Measurements from ENCODE around the gene RAB9B. TPM values are rescaled to one million over a fixed set of nuclear protein-coding genes. Genes with fewer than 3 reads are reported as not detected.

The RAB9B gene
- 1.1 and 3.2 TPM in 2 replicates for total RNA-seq

DNA sequence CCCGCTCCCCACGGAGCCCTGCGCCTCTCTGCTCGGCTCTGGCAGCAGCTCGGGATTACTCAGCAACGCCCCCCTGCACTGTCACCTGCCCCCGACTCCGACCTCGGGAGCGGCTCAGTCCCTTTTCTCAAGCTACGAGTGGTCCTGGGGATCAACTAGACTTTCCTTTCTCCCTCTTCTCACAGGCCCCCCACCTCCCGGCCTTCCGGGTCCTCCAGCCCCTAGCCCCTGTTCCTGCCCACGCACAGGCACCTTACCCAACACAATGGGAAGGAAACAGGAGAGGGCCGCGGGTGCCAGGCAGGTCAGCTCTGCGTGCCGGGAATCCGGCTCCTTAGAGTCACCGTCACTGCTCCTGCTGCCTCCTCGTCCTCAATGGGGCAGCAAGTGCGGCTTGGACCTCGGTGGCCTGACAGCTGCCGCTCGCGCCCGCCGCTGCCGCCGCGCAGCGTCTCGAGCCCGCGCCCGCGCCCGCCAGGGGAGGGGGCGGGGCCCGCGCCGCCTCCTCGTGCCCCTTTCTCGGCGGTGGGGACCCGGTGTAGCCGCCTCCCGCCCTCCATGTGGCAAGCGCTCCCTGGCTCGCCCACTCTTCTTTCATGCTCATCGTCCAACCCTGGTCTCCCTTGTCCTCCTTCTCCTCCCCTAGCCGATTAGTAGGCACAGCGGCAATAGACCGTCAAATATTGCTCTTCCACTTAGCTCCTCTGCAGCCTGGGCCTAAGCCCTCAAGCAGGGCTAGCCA, at the start of gene RAB9B:
Gene RAB9B (minus strand): TSS at position 455 of the 742 bp plus-strand sequence. CDS start 6,473 bp downstream, outside the sequence.

GRCh38 chrX:103776546-103776945, 55.5 kb downstream of the RAB9B start, which contains the start of gene PLP1:
Gene PLP1 (plus strand): TSS chrX:103776840. CDS start chrX:103776996, 156 bp downstream.

Other genes with a start within 250 kb of the RAB9B start
- 33.5 and 76.1 TPM in 2 replicates for gene TCEAL4, start 246.7 kb downstream of the RAB9B start, total RNA-seq
- gene TCEAL3, start 224.3 kb downstream of the RAB9B start, total RNA-seq, result 12.4 and 23.6 TPM in 2 replicates
- 17.4 and 31.4 TPM in 2 replicates for gene TCEAL1, start 203.3 kb downstream of the RAB9B start, total RNA-seq
- gene MORF4L2, start 145.6 kb downstream of the RAB9B start, total RNA-seq, result 766 and 1,110 TPM in 2 replicates
- not detected in 2 replicates for gene TMEM31, start 121.3 kb downstream of the RAB9B start, total RNA-seq
- under 0.01 and 0.22 TPM in 2 replicates for gene PLP1, start 55.4 kb downstream of the RAB9B start, total RNA-seq
- gene TMSB15B, start 130.4 kb upstream of the RAB9B start, total RNA-seq, result 4.9 and 6.1 TPM in 2 replicates
- gene H2BW1, start 181.5 kb upstream of the RAB9B start, total RNA-seq, result not detected in 2 replicates
- not detected in 2 replicates for gene H2BW2, start 207.7 kb upstream of the RAB9B start, total RNA-seq
- gene TMSB15C, start 244.0 kb upstream of the RAB9B start, total RNA-seq, result 5.6 and 6.2 TPM in 2 replicates